GM19452 (cell line): Measurements from ENCODE around the gene LRP1B.

Source experiments
- ATAC-seq: cut with Tn5 transposase; IDR thresholded peaks from one replicate; pipeline ENCODE4 v1.9.1; 2021; ENCODE audit not compliant: unreplicated experiment

The LRP1B gene

DNA sequence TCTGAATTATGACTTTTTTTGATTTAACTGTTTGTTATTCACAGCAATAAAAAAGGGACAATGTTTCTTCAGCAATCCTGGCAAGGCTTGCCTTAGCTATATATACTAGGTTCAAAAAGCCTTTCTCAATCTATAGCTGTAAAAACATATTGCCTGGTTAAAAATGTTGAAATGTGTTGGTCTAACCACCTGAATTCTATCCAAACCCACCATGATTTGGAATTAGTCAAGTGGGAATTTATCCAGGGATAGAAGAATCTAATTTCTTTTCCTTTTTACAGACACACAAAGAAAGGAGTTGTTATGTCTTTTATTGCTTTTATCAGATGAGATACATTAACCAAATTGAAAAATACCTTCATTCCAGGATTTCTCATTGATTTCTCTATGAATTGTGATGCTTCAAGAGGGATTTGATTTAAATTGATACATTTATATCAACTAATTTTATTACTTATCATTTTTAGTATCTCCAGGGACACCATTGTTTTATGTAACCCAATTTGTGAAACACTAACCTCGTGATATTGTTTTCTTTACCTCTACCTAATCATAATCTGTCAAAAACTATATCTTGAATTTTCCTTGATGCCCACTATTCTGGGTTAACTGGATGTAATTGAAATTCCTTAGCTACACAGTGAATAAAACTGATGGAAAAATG lies 88.1 kb downstream of the LRP1B start:
- ATAC-seq: no peak

DNA sequence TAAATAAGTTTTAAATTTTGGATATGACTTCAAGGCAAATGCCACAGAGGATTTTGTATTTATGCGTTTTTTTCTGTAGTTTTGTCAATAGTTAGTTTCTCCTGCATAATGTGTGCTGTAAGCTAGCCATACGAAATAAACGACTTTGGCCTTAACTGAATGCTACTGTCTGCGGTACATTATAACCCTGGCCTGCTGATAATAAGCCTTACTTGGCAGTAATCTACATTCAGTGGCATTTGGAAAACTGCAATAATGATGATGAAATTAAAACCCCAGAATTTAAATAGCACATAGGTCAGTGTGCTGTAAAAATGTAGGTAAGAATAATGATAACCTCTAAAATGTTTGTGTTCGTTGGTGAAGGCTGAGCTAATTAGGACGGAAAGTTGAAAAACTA lies 88.8 kb downstream of the LRP1B start:
- no peak for ATAC-seq

DNA sequence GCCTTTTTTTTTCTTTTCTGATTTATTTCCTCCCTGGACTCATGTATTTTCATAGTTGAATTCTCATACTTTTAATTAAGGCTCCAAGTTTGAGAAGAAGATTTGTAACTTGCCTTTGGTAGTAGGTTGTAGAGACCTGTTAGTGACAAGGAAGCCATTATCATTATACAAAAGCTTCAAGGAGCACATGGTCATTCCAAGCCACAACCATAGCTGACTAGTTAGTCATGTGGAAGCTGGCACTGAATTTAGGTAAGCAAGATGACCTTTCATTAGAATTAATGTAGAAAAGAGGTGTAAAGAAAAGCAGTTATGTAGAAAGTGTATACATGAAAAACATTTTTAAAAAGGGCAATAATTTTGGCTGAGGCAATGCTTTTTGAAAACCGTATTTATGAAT lies 89.7 kb downstream of the LRP1B start:
- no peak for ATAC-seq

DNA sequence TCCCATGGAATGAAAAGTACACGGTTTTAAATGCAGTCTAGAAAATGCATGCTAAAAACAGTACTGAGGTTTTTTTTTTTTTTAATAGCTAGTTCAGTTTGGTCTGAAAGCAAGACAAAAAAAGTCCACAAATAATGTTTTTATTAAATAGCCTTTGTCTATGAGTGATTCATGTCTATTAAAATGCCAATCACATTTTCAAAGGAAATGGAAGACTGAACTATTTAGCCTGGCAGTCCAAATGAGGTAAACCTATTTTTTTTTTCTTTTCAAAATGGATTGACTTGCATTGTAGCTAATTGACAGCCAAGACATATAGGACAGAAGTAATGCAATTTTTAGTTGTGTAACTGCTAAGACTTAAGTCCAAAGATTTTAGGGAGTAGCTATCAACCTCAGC lies 90.3 kb downstream of the LRP1B start:
- no peak for ATAC-seq

DNA sequence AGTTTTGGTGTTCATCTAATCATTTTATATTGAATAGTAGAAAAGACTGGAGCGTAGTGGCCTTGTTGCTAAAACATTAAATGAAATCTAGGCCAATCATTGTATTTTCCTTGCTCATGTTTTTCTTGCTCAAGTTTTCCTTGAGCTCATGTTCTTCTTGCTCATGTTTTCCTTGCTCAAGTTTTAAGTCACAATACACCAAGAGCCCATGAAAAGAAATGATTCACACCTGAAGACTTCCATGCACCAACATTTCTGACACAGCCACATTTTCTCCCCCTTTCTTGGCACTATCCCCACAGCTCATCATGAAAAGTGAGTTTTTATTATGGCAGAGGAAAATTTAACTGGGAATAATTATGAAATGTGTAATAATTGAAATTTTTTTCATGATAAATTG lies 92.0 kb downstream of the LRP1B start:
- ATAC-seq: no peak

DNA sequence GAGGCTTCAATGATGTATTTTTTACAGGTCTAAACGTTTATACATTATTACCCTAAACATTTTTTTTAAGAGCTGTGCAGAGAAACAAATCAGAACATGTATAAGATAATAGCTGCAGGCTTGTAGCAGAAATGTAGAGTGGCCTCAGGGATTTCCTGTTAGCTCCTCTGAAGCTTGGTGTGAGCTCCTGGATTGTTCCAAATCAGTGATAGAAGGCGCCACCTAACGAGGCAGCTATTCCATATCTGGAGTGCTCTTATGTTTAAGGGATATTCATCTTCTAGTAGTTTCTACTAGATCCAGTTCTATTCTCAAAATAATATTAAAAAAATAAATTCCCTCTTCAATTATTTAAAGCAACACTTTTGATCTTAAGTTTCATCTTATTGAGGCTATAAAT lies 93.1 kb downstream of the LRP1B start:
- no peak for ATAC-seq

DNA sequence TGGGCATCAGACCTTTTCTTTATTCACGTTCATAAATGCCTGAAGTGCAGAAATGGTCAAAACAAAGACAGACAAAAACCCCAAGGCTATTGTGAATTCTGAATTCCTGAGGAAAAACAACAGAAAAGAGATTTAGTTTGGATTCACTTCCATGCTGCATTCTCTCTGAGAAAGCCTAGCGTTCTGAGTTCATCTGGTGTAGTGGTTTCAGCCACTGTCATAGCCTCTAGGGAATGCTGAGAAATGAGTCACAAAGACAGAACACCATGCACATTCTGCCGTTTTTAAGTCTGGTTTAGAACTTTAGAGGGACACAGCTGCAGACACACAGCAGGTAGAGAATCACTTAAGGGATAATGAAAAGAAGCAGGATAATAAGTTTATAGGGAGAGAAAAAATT lies 93.8 kb downstream of the LRP1B start:
- no peak for ATAC-seq

DNA sequence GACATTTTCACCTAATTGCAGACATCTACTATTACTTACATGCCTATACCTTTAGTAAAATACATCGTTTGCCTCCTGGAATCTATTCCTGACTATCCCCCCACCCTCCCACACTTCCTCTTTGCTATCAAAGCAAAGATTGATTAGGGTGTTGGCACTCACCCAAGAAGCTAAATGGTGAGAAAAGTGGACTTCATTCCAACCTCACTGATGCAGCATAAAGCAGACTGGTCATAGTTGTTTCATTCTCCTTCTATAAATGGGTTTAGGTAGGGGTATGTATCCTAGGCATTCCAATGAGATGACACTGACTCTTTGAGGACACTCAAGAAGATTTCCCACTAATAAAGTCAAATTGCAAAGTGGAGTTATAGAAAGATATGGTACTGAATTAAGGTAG lies 97.4 kb downstream of the LRP1B start:
- ATAC-seq: no peak

DNA sequence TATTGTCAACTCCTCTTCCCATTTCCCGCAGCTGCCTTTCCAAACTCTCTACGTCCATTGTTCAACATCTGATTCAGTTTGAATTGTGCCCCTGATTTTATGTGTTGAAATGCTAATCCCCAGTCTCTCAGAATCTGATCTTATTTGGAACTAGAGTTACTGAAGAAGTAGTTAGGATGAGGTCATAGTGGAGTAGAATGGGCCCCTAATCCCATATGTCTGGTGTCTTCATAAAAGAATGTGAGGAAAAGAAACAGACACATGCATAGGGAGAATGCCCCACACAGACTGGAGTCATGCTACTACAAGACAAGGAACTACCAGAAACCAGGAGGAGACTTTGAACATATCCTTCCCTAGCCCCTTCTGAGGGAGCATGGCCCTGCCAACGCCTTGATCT lies 99.2 kb downstream of the LRP1B start:
- ATAC-seq: no peak

DNA sequence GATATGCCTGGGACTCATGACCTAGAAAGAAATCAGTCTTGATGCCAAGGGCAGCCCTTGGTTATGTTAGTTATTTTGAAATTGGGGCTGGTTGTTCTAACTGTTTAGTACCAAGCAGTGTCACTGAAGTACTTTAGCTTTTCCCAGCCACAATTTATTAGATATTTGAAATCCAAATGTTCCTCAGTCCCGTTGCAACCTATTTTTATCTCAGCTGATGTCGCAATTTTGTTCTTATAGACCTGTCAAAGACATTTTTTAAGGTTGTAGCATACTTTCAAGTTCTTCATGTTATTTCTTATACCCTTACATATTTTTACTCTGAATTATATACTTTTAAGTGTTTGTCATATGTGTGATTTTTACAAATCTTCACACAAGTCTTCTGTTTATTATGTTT lies 100.1 kb downstream of the LRP1B start:
- no peak for ATAC-seq

DNA sequence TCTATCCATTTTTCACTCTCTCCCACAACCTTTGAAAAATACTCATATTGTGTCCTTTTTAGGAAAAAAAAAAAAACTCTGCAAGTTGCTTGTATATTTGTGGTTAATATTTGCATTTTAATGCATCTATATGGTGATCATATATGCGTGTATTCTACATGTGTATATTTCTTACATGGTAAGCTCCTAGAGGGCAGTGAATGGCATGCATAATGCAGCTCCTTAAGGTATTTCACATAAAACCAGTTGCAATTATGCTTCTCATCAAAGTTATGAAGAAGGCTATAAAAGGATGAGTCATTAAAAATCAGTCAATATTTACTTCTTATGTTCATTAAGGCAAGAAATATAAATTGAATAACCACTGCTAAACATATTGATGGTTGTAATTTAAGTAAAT lies 100.8 kb downstream of the LRP1B start:
- no peak for ATAC-seq

DNA sequence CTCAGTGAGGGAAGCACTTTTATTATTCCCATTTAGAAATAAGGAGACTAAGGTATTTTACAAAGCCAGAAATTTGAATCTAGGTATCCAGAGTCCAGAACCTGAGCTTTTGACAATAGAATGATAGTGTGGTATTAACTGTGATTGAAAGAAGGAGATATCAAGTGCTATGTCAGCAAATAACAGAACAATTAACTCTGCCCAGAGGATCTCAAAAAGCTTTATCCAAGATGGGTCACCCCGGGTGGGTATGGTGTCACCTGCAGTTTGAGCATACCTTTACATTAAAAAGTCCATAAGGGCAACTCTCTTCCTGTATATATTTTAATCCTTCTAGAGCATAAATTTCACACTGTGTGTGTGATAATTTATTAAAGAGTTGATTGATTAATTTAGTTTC lies 105.4 kb downstream of the LRP1B start:
- ATAC-seq: no peak

DNA sequence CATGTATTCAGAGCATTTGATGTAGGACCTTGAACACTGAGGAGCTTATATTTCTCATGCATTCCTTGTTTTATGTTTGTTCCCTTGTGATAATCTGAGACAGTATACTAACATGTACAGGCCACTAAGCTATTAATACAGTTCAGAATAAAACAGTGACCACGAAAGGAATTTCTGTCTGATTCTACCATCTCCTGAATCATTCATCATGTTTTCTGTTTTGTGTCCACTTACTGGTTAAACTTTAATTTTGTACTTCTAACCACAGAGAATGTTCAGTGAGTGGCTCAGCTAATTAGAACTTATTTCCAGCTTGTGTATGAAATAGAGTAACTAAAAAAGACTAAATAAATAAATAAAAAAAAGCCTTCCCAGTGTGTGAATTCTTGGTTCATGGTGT lies 110.4 kb downstream of the LRP1B start:
- no peak for ATAC-seq

DNA sequence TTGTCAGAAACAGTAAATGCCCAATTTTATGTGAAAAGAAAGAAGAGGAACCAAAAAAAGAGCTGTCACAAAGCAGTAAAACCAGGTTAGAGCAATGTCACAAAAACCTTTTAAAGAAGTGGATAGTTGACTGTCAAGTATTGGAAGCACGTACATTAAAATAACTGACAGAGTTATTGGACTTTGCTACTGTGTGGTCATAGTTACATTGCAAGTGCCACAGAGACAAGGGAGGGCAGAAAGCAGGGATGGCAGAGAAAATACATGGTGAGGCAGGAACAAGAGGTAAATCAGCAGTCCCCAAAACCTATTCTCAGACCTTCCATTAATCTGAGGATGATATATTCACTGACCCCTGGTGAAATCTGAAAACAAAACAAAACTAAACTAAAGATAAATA lies 116.3 kb downstream of the LRP1B start:
- ATAC-seq: no peak

DNA sequence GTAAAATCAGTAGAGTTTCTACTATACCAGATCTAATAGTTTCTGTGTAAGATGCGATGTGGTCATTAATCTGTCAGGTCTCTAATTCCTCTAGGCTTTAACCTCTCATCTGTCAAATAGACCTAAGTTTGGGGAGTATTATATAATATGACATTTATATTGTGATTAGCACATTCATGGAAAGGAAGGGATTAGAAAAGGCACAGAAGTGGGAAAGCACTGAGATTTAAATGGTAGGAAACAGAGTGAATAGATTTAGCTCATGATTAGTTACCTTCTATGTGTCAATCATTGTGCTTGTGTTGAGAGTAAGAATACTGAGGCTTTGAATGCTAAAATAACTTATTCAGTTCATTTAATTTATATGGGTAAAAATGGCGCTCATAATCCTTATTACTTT lies 118.0 kb downstream of the LRP1B start:
- ATAC-seq: no peak

DNA sequence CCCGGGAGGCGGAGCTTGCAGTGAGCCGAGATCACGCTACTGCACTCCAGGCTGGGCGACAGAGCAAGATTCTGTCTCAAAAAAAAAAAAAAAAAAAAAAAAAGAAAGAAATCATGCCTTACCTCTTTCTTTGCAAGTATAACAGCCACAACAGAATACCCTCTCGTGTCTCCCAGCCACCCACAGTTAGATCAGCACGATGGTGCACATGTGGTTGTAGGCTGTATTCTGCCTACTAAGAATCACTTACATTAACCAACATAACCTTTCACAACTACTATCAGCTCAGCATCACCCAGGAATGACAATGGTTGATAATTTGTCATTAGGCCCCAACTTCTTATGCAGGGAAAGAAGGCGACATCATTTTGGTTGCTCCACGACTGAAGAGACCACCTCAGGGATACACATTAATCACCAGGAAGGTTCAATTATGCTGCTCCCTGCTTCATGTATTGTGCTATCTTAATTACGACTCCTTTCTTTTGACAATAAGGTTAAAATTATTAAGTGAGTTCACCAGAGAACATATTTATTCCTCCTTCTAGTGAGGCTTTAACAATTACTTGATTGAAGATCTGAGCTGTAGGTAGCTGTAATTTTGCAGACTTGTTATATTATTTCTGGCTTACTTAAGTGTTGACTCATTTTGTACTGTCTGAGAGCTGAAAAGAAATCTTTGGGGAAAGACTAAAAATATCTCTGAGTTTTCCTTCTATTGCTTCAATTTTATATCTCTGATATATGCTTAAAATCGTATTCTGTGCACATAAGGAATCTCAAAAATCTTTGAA lies 120.1 kb downstream of the LRP1B start:
- no peak for ATAC-seq

DNA sequence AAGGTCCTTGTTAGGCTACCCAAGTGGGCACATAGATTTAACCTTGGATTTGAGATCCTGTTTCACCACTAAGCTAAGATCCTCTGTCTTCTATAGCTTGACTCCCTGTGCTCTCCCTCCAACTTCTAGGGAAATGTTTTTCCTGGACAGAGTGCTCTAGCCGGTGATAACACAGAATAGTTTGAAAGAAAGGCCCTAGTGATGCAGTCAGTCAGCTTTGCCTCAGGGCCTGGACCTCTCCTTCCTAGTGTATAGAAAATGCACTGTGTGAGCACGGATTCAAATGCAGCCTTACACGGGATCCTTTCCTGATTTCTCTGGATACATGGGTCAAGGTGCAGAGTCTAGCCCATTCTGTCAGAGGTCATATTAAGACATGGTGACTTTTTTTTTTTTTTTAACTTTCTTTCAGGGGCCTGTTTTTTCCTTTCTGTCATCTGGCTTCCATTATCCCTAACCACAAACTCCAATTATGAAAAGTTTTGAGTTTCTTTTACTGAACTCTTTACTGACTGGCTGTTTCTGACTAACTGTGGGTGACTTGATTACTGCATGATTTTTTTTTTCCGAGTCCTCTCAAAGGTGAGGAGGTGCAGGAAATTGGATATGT lies 122.6 kb downstream of the LRP1B start:
- no peak for ATAC-seq

DNA sequence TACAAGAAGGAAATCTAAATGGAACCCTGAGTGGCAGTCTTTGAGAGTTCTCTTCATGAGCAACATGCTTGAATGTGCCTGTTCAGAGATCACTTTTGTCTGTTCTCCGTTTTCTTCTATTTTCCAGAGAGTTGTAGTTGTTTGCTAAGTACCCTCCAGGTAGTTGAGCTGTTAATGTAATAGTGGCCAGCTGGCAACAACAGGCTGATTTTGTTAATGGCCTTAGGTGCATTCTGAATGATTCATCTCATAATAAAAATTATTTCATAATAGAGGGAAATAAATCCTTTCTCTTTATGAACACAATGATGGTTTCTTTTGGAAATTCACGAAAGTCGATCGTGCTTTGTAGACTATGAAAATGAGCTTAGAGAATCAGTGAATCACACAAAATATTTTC lies 136.8 kb downstream of the LRP1B start:
- no peak for ATAC-seq

DNA sequence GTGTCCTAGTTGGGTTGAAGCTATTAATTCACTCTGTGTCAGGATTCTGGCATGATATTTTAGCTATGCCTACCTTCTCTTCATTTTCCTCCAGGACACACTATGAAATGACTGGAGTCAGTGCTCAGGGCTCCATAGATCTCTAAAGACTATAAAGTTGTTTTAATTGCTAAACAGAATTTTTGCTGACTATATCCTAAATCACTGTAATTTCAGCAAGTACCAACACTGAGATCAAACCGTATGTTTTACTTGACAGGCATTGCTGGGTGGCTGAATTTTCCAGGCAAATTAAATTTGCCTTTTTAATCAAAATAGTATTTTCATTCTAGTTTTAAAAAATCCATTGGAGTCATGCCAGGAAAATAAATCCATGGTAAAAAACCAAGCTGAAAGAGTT lies 138.1 kb downstream of the LRP1B start:
- no peak for ATAC-seq

DNA sequence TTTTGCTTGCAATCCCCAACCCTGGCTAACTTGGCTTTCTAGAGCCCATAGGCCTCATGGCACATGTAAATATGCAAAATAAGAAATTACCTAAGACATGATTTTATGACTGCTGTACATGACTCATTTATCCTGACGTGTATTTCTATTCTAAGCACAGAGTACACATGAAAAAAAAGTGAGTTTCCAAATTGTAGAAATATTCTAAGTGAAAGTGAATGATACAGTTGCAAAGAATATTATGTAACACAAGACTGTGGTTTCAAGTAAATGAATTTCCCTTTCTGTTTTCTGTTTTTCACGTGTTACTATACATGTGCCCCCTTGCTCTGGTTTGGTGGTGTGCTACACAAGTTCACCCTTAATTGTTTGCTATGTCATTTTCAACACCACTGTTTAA lies 162.4 kb downstream of the LRP1B start:
- ATAC-seq: no peak

DNA sequence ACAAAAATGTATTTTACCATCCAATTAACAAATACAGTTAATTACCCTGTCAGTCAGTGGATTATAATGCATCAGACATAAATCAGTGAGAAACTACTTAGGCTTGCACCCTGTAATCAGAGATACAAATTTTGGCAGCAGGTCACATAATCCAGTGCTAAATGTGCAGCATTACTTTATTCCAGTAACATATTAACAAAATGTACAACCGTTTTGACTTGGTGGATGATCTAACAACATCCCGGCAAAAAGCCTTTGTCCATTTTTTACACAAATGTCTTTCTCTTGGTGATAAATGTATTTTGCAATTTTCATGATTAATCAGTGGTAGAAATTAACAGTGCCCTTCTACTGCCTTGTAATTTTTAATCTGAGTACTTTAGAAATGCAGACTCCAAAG lies 162.8 kb downstream of the LRP1B start:
- ATAC-seq: no peak

DNA sequence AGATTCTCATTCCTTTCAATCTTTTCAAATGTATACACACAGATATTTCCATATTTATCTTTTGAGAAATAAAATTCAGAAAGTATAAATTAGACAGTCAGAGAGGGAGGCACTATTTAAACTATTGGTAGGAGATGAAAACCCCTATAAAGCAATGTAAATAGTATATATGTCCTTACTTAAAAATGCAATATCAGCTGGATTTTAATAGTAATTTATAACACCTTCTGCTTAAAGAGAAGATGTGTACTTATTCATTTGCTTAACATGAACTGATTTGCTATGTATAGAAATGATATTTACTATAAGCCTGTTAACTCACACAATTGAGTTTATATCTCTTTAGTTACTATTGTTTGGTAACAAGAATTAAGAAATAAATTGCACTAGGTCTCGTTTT lies 163.3 kb downstream of the LRP1B start:
- no peak for ATAC-seq
